GM12875 (cell line): ENCODE data around the gene SAE1.

Source experiments
- H3K4me3 ChIP-seq: one replicate; pipeline ENCODE4 v1.5.1; 2011; ENCODE audit warnings: low read depth, low read length, control low read depth
- CTCF ChIP-seq: IDR thresholded peaks from 2 replicates; pipeline ENCODE4 v1.5.1; 2011; ENCODE audit warnings: low read depth, mild to moderate bottlenecking, control low read depth, inconsistent platforms, low read length, moderate library complexity, borderline replicate concordance; ENCODE audit not compliant: insufficient read depth

SAE1 gene

GRCh38 chr19:47221080-47221841 lies 90.6 kb downstream of the SAE1 start:
- no peak overlapping the region for H3K4me3 ChIP-seq
- TF ChIP-seq CTCF = no peak

- no peak for TF ChIP-seq CTCF
- no peak overlapping the region for H3K4me3 ChIP-seq
Observed at GRCh38 chr19:47221890-47222289, 91.3 kb downstream of the SAE1 start.

- peak overlapping the region; percentile 70 for H3K4me3 ChIP-seq
- peak; percentile 17; the same call in 1 of the 2 replicates for TF ChIP-seq CTCF
Observed at GRCh38 chr19:47225746-47226425, 95.3 kb downstream of the SAE1 start.

- TF ChIP-seq CTCF = no peak
- peak overlapping the region; percentile 70 for H3K4me3 ChIP-seq
Observed at GRCh38 chr19:47226426-47227351, 96.1 kb downstream of the SAE1 start.

- no peak for TF ChIP-seq CTCF
- peak overlapping the region; percentile 70 for H3K4me3 ChIP-seq
Observed at GRCh38 chr19:47227352-47228167, 96.9 kb downstream of the SAE1 start.

GRCh38 chr19:47228168-47228936 lies 97.7 kb downstream of the SAE1 start:
- peak overlapping the region; percentile 70 for H3K4me3 ChIP-seq
- TF ChIP-seq CTCF = no peak
